DMS79 (cell line): Measurements from ENCODE around the gene RHEB.

Source experiments
- DNase-seq: peaks from one replicate; lab custom pipeline; 2025; lab: John Stamatoyannopoulos, UW

RHEB gene

GRCh38 chr7:151470711-151471110 lies 49.0 kb downstream of the RHEB start:
- no peak for DNase-seq

- DNase-seq, result no peak
Measured at GRCh38 chr7:151469281-151469680, 50.4 kb downstream of the RHEB start.

GRCh38 chr7:151468217-151469018 lies 51.3 kb downstream of the RHEB start:
- no peak for DNase-seq

- DNase-seq, result no peak
Measured at GRCh38 chr7:151465169-151465568, 54.5 kb downstream of the RHEB start.

DNA sequence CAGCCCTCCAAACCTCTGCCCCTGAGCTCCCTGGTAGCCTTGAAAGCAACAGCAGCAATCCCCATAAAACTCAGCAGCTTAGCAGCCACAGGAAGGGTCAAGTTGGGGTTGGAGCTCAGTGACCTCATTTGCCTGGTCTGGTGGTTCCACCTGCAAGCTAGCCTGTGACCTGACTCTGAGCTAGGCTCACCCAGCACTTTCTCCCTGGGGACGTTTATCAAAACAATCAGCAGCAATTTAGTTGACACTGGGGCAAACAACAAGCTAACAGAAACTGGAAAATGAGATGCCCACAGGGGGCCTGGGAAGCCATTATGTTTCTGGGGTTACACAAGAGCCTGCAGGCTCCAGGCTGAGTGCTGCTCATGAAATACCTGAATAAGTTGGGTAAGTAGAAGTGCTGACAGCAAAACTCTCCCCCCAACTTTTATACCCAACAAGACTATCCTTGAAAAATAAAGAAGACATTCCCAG lies 57.4 kb downstream of the RHEB start:
- no peak for DNase-seq

- DNase-seq, result no peak
Measured at GRCh38 chr7:151461942-151462230, 57.8 kb downstream of the RHEB start.

GRCh38 chr7:151461096-151461941 lies 58.4 kb downstream of the RHEB start:
- no peak for DNase-seq

DNA sequence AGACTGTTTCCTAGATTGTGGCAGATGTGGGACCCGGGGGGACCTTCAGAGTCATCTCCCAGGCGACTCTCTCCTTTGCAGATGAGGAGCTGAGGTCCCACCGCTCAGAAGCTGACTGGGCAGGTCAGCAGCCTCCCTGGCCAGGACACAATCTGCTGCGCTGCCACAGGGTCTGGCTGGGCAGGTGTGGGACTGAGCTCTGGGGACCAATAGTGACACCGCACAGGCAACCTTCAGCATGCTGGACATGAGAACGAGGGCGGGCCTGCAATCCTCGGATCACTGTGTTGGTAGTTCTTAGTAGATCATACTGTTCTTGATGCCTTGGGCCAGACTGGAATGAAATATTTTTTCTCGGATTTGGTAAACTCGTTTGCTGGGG lies 59.2 kb downstream of the RHEB start:
- DNase-seq, result no peak

DNA sequence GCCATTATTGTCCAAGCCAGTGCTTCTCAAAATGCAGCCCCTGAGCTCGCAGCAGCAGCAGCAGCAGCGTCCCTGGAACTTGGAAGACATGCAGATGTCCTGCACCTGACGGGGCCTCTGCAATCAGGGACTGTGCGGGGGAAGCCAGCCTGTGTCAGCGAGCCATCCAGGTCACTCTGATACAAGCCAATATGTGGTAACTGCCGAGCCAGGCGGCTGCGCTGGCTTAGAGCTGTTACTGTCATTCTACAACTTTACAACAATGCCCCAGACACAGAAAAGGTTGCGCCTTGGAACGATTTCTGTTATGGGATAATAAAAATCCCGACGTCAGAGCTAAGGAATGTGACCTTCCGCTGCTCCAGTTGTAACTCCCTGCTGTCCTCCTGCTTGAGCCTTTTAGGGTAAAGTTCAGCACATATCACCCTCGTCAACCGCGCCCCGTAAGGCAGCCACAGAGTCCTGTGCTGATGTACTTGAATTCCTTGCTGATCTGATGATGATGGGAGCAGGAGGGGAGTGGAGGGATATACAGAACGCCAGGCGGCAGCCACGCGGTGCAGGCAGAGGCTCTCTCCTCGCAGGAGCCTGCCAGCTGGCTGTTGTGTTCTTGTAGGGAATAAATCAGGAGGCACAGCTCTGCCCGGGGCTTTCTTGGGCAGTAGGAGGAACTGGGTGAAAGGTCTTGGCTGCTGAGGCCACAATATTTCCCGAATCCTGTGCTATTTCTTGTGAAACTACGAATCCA lies 59.8 kb downstream of the RHEB start:
- no peak for DNase-seq

- no peak for DNase-seq
Measured at GRCh38 chr7:151457534-151457933, 62.2 kb downstream of the RHEB start.

GRCh38 chr7:151456782-151457181 lies 62.9 kb downstream of the RHEB start:
- no peak for DNase-seq

DNA sequence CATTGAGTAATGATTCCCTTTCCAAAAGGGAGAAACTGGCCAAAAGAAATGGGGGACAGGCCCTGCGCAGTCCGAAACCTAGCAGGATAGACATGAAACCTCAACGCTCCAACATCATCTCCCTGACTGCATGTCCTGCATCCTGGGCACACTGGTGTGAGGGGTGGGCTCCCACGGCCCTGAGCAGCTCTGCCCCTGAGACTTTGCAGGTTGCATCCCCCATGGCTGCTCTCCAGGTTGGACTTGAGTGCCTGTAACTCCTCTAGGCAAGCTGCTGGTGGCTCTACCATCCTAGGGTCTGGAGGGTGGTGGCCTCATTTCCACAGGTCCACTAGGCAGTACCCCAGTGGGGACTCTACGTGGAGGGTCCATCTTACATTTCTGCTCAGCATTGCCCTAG lies 63.4 kb downstream of the RHEB start:
- DNase-seq, result no peak

DNA sequence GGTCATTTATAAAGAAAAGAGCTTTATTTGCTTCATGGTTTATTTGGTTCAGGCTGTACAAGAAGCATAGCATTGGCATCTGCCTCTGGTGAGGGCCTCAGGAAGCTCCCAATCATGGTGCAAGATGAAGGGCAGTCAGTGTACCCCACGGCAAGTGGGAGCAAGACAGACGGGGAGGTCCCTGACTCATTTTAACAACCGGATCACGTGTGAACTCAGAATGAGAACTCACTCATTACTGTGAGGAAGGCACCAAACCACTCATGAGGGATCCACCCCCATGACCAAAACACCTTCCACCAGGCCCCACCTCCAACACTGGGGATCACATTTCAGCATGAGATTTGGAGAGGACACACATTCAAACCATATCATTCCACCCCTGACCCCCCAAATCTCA lies 64.0 kb downstream of the RHEB start:
- DNase-seq, result no peak

DNA sequence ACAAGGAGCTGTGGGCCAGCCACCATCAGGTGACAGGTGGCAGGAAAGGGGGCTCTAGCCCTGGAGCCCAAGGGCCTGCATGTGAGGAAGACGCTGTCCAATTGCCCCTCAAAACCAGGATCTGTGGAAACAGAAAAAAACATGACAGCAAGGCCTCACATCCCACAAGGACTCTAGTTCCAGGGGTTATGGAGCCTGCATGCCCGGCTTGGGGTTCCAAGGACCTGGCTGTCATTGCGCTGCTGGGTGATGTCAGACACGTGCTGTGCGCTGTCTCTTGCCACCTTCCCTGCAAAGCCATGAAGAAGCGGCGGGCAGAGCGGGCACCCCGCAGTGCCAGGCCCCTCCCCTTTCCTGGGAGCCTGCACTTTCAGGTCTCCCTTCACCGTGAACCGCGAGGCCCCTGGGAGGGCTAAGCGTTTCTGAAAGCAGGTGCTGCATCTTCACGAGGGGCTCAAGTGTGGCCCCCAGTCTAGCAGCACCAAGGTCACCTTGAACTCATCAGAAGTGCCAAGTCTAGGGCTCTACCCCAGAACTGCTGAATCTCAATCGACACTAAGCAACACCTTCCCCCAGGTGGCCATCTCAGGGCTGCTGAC lies 64.7 kb downstream of the RHEB start:
- DNase-seq, result no peak

GRCh38 chr7:151454305-151454704 lies 65.4 kb downstream of the RHEB start:
- no peak for DNase-seq

- DNase-seq, result no peak
Measured at GRCh38 chr7:151453326-151453791, 66.3 kb downstream of the RHEB start.

GRCh38 chr7:151452680-151453325 lies 66.9 kb downstream of the RHEB start:
- no peak for DNase-seq

DNA sequence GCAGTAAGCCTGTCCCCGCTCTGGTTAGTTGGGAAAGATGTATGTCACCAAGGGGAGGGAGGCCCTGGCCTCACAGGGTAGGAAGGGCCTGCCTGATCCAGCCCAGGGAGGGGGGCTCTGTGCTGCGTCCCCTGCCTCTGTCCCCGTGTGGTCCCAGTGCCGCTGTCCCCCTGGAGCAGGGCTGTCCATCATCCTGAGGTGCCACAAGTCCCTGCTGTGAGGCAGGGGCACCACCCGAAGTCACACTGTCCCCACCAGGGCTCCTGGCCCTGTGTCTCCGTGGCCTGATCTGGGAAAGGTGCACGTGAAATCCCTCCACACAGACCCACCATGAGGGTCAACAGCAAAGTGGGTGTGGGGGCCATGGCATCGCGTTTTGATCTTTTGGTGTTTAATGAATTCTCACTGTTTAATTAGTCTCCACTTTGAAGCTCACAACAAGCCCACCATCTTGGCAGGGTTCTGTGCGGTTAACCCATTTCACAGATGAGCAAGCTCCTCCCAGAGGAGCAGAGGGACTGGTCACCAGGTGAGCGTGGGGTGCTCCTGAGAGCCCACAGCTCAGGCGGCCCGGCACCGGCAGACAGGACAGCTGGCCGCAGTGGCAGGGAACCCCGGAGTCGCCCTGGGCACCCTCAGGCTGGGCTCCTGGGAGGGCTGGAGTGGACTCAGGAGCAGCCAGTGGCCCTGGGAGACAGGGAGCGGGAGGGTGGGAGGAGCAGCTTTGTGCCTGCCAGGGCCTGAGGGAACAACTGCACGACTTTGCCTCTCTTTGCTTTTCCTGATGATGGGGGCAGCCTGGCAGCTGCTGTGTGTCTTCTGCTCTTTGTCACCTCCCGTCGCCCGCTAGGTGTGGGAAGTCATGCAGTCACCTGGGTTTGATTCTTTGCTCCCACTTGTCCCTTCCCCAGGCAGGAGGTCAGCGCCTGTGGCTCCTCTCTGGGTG lies 67.8 kb downstream of the RHEB start:
- DNase-seq, result no peak

GRCh38 chr7:151451156-151451555 lies 68.5 kb downstream of the RHEB start:
- no peak for DNase-seq

- DNase-seq, result no peak
Measured at GRCh38 chr7:151449990-151450389, 69.7 kb downstream of the RHEB start.
